Mesenteric fat pad (tissue), 1 donor: Measurements from ENCODE around the gene MAP1LC3A. TPM values are rescaled to one million over a fixed set of nuclear protein-coding genes. Genes with fewer than 3 reads are reported as not detected.
A peak's percentile ranks its signal among the peaks of the same experiment; 100 is the strongest.

Experiments
- DNase-seq: peaks from one replicate; pipeline ENCODE4 v3.0.0-alpha.2; 2020; ENCODE audit warnings: low spot score
- total RNA-seq: library from RNA; stranded (reverse); fragmentation: NEBNext Ultra II Directional; extraction: Animal tissue kit (Norgen Biotek cat#: 25700); gene quantifications from one replicate; pipeline ENCODE4 v1.2.1, GENCODE V29; 2021
- donor health status: DM: yes; HTN: yes; CAD: no.

Gene MAP1LC3A
- total RNA-seq, 1 donor from 2014 or later, result 48.1 TPM

DNA sequence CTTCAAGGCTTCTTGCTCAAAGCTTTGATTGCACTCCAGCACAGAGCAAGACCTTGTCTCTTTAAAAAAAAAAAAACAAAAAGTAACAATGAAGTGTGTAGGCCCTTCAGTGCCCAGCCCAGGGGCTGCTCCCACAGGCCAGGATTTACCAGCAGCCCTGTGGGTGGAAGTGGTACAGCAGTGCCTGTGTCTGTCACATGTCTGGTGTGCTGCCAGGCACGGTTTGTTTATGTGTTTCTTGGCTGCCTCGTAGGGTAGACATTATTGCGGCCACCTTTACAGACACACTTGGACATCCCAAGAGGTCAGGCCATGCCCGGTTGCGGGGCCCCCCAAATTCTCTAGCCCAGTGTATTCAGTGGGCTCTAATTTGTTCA is 29.6 kb upstream of the MAP1LC3A start:
- DNase-seq, result no peak

DNA sequence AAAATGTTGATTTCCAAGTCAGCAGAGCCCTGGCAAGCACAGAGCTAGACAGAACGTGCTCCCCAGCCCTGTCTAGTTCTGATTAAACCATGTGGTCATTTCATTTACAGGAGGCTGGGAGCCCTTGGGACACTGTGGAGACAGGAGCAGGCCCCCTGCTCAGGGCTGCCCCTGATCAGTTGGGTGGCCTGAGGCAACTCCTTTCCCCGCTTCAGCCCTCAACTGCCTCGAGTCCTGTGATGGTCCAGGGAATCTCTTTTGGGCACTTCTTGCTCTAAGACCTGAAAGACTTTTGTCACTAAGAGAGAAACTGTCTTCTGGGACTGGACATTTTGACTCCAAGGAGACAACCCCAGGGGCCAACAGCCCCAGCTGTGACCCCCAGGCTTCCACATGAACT is 28.8 kb upstream of the MAP1LC3A start:
- DNase-seq, result no peak

DNA sequence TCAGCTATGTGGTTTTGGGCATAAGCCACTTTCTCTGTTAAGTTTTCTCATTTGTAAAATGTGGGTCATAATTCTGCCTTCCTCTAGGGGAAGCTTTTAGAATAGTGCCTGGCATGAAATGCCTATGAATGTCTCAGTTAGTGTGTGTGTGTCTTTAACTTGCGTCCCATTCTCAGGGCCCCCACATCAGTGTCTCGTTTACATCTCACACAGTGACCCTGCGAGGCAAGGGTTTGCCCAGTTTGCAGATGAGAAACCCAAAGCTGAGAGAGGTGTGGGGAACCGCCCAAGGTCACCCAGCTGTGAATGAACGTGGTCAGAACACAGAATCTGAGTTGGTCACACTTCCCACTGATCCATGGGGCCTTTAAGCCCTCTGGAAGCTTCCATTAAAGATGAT is 28.2 kb upstream of the MAP1LC3A start:
- no peak for DNase-seq

DNA sequence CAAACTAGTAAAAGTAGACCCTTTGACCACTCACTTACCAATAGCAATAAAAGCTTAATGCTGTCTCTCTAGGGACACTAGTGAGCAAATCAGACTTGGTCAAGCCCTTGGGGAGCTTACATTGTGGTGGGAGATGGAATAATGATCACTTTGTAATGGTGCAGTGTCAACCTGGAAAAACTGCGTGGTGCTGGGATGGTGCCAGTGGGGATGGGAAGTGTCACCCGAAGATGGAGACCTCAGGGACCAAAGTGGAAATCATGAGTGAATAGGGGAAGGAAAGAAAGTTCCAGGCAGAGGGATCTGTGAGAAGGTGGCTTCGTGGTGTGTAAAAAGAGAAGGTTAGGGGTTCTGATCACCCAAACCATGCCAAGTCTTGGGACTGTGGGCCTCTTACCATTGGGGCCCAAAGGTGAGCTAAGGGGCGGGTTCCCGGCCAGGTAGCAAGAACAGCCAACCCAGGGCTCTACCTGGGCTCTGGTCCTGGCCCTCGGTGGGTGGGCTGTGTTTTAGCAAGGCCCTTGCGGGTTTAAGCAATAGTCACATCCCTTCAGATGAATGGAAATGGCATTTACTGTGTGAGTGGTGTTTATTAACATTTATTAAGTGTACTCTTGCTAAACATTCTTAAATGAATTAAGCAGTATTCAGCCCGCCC is 26.8 kb upstream of the MAP1LC3A start:
- DNase-seq, result no peak

DNA sequence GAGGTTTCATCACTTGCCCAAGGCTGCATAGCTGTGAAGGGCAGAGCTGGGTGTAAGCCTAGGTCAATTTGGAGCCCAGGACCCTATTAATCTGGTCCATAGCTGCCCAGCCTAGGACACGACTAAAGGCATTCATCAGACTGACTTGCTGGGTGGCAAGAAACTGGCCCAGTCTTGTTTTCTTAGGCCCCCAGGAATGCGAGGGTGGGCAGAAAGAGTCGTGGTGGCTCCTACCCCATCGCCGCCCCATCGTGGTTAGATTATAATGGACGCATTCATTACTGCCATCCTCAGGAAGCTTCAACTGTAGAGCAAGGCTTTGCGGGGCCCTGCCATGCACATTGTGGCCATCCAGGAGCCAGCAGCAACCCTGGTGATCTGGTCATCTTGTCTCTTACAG is 26.2 kb upstream of the MAP1LC3A start:
- DNase-seq, result no peak

- DNase-seq, result no peak
These were observed 25.8 kb upstream of the MAP1LC3A start for GRCh38 chr20:34532756-34533155.

GRCh38 chr20:34534391-34535165 is 23.9 kb upstream of the MAP1LC3A start:
- peak; percentile 71 for DNase-seq

- DNase-seq, result peak; percentile 64
These were observed 23.1 kb upstream of the MAP1LC3A start for GRCh38 chr20:34535301-34535840.

DNA sequence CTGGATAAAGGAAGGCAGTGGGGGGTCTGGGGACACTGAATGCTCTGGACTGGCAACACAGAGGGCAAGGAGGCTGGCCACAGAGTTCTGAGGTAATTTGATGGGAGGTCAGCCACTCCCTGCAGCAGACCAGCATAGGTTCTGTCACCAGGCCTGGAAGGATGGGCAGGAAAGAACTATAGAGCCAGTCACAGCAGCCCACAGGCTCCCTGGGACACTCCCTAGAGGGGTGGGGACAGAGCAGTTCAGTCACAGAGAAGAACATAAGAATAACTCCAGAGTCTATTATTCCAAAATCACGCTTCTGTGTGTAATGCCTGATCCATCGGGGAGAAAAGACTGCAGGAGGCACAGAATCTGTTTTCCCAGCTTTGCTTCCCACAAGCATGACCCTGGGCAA is 22.7 kb upstream of the MAP1LC3A start:
- no peak for DNase-seq

DNA sequence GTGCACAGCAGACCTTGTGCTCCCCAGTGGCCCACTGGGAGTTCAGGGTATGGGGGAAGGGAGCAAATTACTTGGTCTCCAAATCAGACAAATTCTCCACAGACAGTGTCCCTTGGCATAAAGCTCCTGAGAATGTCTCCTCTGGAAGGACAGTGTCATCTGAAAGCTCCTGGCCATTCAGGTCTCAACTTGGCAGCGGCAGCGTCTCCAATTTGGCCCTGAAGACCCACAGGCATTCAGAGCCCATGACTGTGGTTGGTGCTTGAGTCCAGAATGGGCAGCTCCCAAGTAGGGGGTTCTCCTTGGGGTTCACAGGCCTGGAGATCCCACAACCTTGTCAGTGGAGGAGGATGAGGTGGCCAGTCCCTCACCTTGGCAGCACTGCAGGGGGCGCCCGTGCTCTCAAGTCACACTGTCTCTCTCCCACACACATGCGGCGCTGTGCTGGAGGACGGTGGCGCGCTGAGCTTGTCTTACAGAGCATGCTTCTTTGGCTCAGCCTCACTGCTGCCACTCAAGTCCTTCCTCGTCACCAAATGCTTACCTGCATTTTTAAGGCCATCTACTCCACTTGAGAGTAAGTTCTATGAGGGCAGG is 21.6 kb upstream of the MAP1LC3A start:
- no peak for DNase-seq

- no peak for DNase-seq
These were observed 20.9 kb upstream of the MAP1LC3A start for GRCh38 chr20:34537651-34538050.

DNA sequence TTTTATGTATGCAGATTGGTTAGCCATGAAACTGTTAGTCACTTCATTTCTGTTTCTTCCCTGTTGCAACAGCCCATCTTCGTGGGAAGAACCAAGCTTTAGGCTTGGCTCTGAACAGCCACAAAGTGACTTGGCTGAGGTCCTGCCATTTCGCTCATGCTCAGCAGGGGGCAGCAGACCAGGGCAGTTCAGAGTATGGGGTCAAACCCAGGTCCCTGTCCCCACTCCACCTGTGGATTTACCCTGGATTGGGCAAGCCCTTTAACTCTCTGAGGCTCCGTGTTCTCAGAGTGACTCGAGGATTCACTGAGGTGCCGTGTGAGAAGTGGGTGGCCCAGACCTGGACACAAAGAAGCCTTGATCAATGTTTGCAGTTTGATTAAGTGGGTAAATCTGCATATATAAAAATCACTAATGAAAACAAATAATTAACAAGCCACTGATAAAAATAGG is 19.8 kb upstream of the MAP1LC3A start:
- no peak for DNase-seq

- DNase-seq, result no peak
These were observed 18.8 kb upstream of the MAP1LC3A start for GRCh38 chr20:34539756-34540155.

- no peak for DNase-seq
These were observed 17.8 kb upstream of the MAP1LC3A start for GRCh38 chr20:34540596-34541263.

GRCh38 chr20:34541264-34541901 is 17.1 kb upstream of the MAP1LC3A start:
- no peak for DNase-seq

DNA sequence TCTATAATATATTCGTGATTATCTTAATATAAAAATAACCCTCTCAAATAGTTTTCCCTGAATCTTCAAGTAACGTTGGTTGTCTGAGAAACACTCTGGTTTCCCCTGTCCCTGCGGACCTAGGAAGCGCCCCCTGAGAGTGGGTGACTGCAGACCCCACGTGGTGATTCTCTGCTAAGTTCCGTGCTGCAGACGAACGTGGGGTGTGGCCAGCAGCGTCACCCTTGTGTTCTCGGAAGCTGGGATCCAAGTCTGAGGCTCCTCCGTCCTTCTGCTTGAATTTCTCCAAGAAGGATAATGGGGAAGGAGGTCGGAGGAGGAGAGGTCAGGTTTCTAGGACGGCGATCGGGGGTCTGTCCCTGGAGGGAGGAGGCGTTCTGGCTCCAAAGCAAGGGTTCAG is 16.6 kb upstream of the MAP1LC3A start:
- DNase-seq, result no peak

DNA sequence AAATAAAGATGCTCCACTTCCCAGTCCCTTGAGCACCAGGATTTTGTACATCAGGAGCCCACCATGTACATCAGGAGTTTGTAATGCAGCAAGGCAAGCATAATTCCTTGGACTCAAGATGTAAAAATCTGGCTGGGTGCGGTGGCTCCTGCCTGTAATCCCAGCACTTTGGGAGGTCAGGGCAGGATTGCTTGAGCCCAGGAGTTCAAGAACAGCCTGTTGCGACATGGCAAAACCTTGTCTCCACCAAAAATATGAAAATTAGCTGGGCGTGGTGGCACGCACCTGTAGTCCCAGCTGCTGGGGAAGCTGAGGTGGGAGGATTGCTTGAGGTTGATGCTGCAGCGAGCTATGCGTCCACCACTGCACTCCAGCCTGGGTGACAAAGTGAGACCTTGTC is 16.1 kb upstream of the MAP1LC3A start:
- no peak for DNase-seq

- DNase-seq, result no peak
These were observed 15.0 kb upstream of the MAP1LC3A start for GRCh38 chr20:34543463-34544056.

GRCh38 chr20:34544109-34544796 is 14.3 kb upstream of the MAP1LC3A start:
- no peak for DNase-seq

DNA sequence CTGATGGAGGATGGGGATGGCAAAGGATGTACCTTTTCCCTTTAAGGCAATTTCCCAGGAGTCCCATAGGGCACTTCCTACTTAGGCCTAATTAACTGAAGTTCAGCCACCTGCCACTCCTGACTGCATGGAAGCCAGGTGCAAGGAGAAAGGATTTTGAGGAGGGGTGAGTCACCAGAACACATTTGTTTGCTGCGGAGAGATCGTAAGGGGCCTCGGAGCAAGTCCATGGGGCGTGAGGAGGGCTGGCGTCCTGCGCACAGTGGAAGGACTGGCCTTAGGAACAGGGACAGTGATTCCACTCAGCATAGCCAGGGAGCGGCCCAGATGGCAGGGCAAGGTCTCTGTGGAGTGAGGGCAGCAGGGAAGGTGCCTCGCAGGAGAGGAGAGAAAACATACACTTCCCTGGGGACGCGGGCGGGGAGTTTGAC is 11.8 kb upstream of the MAP1LC3A start:
- DNase-seq, result no peak
